Fibroblast of skin of back (primary cell): Measurements from ENCODE around the gene SAA1. TPM values are rescaled to one million over a fixed set of nuclear protein-coding genes. Genes with fewer than 3 reads are reported as not detected.
"Not testable (repeated sequence)": the region's sequence is repeated elsewhere in the genome, so short reads cannot be mapped to it uniquely, and the experiment has no call there.

Experiments used
- DNase-seq: peaks from one replicate; pipeline ENCODE4 v3.0.0-alpha.2; 2013
- polyA plus RNA-seq, 2 experiments: library from polyadenylated mRNA; unstranded; fragments of 120-200 nt; gene quantifications; one replicate each; pipeline ENCODE4 v1.2.1, GENCODE V29; 2013; ENCODE audit not compliant: insufficient read length in 2 of 2

Gene SAA1
- polyA plus RNA-seq (2013, experiment 1 of 2; ENCODE audit: insufficient read length): not detected
- polyA plus RNA-seq (2013, experiment 2 of 2; ENCODE audit: insufficient read length): not detected

DNA sequence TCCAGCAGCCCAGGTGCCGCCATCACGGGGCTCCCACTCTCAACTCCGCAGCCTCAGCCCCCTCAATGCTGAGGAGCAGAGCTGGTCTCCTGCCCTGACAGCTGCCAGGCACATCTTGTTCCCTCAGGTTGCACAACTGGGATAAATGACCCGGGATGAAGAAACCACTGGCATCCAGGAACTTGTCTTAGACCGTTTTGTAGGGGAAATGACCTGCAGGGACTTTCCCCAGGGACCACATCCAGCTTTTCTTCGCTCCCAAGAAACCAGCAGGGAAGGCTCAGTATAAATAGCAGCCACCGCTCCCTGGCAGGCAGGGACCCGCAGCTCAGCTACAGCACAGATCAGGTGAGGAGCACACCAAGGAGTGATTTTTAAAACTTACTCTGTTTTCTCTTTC, at the start of gene SAA1:
SAA1 (plus strand) TSS at position 316 of the 400 bp plus-strand sequence. CDS start 624 bp downstream, outside the sequence.
- DNase-seq: no peak

DNA sequence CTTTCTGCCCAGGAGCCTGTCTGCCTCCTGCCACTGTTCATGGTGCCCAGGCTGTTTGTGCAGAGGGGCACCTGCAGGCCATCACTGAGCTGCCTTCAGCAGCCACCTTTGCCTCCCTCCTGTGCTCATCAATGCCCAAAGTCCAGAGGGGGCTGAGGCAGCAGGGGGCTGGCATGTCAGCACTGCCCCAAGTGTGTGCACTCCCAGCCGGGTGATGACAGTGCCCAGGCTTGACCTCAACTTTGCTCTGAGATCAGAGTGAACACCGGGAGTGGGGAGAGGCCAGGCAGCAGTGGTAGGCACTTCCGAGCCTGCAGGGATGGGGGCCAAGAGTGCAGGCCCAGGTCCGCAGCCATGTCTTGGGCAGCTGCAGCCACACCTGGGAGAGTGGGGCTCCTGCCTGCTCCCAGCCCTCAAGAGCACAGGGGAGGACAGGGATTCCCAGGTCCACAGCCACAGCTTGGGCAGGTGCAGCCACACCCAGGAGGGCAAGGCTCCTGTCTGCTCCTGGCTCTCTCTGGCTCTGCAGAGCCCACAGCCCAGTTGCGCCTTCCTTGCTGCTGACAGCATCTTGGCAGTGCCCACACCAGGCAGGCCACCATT, 44.7 kb upstream of the SAA1 start:
- DNase-seq: no peak

DNA sequence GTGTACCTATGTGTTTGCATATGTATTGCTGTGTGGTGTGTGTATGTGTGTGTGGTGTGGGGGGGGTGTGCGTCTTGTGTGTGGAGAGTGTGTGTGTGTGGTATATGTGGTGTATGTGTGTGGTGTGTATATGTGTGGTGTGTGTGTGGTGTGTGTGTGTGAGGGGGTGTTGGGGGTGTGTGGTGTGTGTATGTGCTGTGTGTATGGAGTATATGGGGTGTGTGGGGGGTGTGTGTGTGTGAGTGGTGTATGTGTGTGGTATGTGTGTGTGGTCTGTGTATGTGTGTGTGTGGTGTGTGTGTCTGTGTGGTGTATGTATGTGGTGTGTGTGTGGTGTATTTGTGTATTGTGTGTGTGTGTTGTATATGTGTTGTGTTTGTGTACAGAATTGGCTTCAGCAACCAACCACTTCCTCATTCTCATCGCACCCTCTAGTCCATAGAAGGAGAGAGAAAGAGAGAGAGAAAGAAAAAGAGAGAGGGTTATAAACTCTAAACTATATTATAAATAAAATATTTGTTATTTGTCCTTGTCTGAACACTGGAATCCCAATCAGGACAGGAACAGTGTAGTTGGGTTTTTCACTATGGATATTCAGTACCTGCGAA, 43.1 kb upstream of the SAA1 start:
- DNase-seq: no peak

DNA sequence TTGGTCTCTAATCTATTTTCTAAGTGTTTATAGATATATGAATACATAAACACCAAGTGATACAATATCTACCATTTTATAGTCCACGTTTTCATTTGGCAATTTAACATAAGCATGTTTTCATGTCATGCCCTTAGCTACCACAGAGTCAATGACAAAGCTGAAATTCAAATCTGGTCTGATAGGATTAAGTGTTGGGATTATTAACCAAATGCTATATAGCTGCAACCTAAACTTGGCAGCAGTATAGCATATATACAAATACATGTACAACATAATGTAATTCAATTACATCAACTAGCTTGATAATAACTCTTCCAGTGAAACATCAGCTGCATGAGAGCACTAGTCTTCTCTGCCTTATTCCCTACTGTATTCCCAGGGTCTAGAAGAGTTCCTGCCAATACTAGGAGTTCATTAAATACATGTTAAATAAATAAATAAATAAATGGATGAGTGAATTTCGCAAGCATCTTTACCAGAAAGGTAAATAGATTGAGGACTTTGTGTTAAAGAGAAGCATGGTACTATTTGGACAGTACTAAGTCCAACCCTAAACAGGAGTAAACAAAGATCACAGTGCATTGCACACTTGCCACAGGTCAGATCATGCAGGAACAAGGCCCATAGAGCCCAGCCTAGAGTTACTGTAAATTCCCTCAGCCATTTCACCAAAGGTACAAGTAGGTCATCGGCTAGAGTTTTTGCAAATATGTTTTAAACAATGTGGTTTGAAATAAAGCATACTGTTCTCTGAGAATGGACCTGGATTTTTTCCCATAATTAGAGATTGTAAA, 42.3 kb upstream of the SAA1 start:
- DNase-seq: no peak

DNA sequence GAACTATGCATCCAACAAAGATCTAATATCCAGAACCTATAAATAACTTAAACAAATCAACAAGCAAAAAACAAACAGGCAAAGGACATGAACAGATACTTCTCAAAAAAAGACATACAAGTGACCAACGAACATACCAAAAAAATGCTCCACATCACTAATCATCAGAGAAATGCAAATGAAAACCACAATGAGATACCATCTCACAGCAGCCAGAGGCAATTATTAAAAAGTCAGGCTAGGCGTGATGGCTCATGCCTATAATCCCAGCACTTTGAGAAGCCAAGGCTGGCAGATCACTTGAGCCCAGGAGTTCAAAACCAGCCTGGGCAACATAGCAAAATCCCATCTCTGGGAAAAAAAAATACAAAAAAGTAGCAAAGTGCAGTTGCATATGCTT, 40.2 kb upstream of the SAA1 start:
- no peak for DNase-seq

DNA sequence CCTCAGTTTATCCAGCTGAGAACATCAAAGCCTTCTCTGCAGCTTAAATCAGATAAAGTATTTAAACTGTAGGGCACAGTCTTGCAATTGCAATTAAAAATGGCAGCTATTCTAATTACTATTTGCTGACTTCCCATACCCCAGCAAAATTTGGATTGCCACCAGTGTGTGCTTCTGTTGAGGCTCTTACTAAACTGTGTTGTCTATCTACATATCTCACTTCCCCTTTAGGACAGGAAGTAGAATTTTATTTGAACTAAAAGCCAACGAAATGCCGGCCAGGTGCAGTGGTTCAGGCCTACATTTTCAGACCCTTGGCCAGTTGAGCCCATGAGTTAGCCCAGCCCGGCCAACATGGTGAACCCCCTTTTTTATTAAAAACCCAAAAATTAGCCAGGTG, 36.6 kb upstream of the SAA1 start:
- no peak for DNase-seq

DNA sequence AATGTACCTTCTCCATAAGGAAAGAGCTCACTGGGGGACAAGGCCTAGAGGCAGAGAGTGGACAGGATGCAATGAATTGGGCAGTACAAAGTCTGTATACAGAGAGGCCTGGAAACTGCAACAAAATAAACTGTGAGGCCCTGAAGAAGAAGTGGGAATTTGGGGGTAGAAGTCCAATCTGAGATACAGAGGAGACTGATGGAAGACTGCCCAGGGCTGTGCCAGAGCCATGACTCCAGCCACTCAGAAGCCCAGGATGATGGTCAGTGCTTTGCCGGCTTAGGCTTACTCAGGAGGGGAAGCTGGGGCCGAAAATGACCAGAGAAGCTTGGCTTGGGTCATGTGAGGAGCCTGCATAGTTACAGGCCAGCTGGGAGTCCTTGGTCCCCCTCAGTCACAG, 35.2 kb upstream of the SAA1 start:
- DNase-seq: no peak

DNA sequence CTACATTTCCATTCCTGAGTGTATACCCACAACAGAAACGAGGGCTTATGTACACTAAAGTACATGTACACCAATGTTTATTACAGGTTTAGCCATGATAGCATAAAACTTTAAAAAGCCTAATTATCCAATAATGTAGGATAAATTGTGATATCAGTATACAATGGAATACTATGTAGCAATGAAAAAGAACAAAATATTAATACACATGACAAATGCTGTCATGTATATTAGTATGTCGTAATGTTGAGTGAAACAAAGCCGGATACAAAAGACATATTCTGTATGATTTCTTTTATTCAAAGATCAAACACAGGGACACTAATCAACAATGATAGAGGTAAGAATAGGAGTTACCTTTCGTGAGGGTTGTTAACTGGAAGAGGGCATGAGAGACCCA, 32.2 kb upstream of the SAA1 start:
- no peak for DNase-seq

DNA sequence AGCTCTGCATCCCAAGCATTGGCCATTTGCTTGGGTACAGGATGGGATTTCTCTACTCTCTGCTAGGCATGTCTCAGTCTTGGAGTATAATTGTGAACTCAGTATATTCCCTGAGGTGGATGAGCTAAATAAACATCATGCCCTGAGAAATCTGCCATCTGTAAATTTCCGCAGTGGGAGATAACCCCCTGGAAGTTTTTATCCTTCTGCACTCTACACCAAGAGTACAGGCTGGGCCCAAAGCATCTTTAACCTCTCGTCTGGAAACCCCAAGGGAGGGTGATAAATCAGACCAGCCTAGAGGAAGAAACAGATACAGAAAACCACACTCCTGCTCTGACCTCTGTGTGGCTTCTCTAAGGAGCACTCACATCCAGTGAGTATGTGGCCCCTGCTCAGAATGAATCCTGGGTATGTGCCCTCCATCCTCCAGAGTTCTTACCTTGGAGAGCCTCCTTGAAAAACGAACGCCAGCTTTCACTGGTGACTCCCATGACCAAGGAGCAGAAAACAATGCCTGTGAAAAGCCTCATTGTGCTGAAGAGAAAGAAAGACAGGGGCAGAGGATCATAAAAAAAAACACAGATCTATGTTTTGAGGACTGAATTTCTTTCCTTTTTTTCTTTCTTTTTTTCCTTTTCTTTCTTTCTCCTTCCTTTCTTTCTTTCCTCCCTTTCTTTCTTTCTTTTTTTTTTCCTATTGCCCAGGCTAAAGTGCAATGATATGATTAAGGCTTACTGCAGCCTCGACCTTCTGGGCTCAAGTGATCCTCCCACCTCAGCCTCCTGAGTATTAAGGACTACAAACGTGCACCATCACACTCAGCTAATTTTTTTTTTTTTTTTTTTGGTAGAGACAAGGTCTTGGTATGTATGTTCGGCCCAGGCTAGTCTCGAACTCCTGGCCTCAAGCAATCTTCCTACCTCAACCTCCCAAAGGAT, 30.4 kb upstream of the SAA1 start:
- no peak for DNase-seq

DNA sequence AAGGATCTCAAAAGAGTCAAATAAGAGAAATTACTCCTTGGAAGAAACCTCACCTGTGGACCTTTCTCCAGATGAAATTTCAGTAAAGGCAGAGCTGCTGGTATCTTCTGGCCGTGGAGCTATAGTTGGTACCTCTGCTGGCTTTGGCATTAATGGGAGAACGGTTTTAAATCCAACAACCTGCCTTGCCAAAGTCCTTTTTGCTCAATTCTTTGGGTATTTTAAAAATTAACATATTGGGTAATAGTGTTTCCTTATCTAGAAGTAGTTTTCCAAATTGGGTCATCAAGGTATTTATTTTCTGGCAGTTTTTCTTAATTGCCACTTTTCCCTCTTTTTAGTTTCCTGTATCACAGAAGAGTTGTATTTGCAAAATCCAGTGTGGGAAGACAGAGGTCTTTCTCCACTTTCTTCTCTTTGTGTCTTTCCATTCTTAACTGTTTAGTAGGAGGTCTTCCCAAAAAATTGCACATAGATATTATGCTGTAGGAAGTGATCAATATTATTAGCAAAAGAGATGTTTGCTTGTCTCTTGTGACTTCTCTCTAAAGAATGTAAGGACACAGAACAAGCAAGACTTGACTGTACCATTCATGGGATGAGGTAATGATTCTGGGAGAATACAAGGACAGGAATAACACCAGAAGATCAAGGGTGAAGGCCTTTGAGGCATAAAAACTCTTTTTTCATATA, 29.3 kb upstream of the SAA1 start, which contains the start of gene SAA4:
SAA4 (minus strand) TSS at position 139 of the 693 bp plus-strand sequence. CDS start 876 bp downstream, outside the sequence.
- no peak for DNase-seq

DNA sequence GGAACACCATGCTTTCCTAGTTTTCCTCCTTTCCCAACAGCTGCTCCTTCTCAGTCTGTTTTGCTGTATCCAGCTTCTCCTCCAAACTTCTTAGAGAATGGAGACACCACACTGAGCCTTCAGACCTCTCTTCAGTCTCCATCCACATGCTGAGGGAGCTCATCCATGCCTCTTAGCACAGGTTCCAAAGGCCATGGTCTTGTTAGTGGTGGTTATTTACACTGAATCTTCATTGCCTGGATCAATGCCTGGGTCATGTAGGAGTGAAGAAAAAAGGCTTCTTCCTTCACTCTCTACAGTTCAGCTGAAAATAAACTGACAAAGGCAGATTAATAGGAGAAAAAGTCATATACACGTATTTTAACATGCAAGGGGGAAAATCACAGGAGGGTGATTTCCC, 26.4 kb upstream of the SAA1 start:
- no peak for DNase-seq

DNA sequence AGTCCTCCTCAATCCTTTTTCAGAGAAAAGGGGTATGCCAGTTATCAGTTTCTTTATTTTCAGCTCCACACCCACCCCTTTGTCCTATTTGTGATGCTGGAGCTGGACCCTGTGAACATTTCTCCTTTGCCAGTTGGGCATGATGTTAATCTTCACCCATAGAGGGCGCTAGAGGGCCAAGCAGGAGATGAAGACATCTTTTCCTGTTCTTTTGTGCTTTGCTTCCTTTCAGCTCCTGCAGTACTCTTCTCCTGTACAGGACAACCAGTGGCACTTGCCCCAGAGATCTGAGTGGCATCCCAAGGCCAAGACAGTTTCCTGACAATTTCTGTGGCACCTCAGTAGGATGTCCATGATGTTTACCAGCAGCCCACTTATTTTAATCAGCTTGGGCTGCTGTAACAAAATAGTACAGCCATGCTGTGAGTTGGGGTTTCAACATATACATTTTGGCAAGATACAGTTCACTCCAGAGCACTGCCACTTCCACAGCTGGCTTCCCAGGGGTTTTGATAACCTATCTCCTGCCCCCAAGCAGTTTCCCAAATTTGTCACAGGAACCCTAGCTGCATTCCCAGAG, 22.2 kb upstream of the SAA1 start:
- peak; percentile 64 for DNase-seq

DNA sequence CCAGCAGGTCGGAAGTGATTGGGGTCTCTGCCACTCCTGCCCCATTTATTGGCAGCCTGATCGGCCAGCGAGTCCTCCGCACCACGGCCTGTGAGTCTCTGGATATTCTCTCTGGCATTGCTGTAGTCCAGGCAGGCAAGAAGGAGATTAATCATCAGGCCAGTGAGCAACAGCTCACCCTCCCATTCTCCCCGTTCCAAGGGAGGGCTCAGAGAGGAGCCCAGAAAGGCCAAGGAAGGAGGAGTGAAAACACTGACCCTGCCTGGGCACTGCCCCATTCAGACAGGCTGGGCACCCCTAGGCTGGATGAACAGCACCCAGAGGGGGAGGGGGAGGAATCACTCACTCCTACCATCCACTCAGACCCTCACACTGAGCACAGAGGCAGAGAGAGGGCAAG, 20.7 kb upstream of the SAA1 start:
- no peak for DNase-seq

DNA sequence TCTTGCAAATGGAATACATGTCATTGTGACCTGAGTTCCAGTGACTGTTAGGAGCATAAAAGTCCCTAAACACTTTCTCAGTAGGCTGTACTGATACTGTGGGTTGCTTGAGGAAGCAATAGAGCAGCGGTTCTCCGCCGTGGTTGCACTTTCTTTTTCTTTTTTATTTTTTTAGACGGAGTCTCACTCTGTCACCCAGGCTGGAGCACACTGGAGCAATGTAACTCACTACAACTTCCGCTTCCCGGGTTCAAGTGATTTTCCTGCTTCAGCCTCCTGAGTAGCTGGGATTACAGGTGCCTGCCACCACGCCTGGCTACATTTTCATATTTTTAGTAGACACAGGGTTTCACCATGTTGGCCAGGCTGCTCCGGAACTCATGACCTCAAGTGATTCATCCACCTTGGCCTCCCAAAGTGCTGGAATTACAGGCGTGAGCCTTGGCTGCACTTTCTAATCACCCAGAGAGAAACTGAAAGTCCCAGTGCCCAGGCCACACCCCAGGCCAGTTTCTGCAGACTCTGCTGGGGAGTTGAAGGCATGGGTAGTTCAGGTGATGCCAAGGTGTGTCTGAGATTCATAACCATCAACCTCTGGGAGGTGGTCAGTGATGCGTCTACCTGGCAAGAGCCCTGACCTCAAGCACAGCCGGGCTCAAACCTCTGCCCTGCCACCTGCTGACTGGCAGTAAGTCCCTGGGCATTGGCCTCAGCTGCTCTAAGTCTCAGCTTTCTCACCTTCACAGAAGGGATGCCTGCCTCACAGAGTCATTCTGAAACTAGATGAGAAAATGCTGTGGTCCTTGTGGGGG, 19.5 kb upstream of the SAA1 start:
- not testable (repeated sequence) for DNase-seq

DNA sequence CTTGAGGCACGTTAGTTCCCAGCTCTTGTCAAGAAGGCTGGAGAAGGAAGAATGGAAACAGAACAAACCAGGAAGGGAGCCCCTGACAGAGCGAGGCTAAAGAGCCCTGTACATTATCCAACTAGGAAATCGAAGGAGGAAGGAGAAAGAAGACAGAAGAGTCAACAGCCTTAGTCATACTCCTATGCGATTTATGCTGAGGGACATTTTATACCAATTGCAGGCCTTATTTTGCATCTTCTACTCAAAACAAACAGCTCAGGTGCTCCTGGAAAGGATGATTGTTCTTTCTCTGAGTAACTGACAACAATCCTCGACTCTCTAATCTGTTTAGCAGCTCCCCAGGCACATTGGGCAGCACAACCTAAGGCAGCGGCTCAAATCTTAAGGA, 18.9 kb upstream of the SAA1 start:
- DNase-seq: not testable (repeated sequence)

DNA sequence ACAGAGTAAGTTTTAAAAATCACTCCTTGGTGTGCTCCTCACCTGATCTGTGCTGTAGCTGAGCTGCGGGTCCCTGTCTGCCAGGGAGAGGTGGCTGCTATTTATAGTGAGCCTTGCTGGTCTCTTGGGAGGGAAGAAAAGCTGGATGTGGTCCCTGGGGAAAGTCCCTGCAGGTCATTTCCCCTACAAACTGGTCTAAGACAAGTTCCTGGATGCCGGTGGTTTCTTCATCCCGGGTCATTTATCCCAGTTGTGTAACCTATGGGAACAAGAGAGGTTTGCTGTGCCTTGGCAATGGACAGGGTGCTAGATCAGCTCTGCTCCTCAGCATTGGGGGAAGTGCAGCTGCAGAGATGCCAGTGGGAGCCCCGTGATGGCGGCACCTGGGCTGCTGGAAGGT, 17.5 kb upstream of the SAA1 start, which contains the start of gene SAA2:
SAA2 (minus strand) TSS at position 108 of the 400 bp plus-strand sequence. CDS start 657 bp downstream, outside the sequence.
- no peak for DNase-seq

DNA sequence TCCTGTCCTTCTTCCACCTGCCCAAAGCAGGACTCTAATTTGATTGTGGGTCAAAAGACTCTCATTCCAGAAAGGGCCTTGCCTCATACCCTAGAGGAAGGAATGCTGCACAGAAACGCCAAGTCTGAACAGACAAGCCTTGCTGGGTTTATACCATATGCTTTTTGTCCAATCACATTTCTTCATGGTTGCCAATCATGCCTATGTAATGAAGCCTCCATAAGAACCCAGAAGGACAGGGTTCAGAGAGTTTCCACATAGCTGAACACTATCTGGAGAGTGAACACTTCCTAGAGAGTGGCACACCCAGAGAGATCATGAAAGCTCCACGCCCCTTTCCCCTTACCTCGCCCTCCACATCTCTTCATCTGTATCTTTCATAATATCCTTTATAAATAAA, 12.8 kb upstream of the SAA1 start:
- no peak for DNase-seq

DNA sequence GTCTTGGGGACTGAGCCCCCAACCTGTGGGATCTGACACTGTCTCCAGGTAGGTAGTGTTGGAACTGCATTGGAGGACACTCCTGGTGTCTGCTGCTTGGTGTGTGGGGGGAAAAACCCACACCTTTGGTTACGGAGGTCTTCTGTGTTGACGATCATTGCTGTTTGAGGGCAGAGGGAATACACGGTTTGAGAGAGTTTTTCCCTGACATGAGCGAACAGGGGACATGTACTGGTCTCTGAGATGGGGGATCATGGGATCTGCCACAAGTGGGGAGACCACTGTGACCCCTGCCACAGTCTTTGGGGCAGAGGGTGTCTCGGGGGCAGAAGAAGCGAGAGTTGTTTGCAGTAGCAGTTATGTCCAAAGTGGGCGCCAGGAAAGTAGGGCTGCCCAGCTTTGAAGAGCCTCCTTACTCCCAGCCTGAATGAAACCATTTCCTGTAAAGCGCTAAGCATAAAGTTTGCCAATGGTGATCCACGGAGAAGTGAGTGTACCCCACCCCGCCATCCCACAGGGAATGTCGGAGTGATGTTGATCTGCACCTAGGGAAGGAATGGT, 12.2 kb upstream of the SAA1 start:
- DNase-seq: no peak

DNA sequence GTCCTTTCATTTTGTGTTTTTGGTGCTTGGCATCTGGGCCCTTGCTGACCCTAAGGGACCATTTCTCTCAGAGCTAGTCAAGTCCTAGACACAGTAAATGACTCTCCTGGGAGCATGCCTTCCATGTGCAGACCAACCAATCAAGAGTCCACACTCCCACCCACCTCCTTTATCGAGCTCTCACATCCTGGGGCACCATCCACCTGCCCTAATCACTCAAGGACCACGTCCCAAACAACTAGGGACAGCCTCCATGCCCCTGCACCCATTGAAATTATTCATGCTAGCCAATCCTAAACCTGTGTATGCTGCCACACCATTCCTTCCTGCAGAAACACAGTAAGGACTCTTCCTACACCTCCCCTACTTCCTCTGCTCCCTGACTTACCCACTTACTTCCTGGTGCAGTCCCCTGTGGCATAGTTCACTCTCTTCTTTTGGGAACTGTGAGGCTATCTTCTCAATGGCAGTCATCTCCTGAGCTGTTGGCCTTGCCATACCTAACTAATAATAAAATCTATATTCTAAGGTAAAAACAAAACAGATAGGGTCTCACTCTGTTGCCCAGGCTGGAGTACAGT, 11.2 kb upstream of the SAA1 start:
- DNase-seq: no peak

DNA sequence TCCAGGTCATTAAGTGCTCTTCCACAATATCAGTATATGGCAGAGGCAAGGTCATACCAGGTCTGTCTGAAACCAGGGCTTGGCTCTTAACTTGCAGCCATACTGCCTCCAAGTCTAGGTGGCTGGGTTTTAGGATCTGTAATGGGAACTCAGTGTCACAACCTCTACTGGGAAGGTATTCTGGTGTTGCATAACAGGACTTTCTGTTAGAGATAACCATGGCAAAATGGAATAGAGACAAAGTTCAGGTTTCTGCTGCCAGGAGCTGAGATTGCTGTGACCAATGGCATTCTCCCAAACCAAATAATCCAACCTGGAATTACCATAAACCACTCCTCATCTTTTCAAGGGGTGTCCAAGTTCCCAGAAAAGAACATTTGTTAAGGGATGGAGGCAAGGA, 6.8 kb upstream of the SAA1 start:
- DNase-seq: no peak
